ENCODE data around the gene RHOG.
A peak's percentile ranks its signal among the peaks of the same experiment; 100 is the strongest.

Gene RHOG

DNA sequence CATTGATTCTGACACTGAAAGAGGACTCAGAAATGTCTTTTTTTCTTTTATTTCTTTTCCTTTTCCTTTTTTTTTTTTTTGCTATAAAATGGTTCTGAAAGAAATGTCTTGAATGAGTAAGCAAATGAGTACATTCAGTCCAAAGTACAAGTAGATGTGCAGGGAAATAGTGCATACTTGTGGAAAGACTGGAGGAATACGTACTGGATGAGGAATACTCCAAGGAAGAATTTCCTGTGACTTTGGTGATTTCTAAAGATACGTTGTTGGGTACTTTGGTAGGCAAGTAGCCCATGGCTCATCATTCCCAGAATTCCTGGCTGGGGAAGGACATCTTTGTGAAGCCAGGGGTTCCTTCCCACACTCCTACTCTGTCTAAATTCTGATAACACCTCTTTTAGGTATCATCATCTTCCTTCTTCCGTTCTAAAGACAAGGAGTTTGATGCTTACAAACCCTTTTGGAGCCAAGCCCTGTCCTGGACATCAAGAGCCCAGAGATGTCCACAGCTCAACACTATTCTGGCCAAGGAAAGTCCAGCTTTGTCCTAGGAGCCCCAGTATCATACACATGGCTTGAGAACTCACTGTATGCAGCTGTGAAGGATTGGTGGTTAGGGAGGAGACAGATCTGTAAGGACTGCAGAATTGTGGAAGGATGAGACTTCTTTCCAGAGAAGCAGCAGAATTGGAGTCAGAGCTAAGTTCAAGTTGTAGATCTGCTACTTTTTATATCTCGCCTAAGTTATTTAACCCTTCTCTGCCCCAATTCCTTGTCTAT is 38.6 kb downstream of the RHOG start:
- no peak for DNase-seq (ENCODE audit: low read depth)
- no peak for TF ChIP-seq CTCF (conservative IDR thresholded peaks at IDR 0.05; ENCODE audit: low read depth, low read length)

GRCh38 chr11:3799873-3800272 is 40.9 kb downstream of the RHOG start:
- TF ChIP-seq CTCF (conservative IDR thresholded peaks at IDR 0.05; ENCODE audit: low read depth, low read length): no peak
- no peak for DNase-seq (ENCODE audit: low read depth)
- H3K4me3 ChIP-seq (ENCODE audit: low read depth, low read length): no peak overlapping the region

More for the DNA sequence above, 38.6 kb downstream of the RHOG start:
- H3K4me3 ChIP-seq (ENCODE audit: low read depth, low read length): no peak overlapping the region

DNA sequence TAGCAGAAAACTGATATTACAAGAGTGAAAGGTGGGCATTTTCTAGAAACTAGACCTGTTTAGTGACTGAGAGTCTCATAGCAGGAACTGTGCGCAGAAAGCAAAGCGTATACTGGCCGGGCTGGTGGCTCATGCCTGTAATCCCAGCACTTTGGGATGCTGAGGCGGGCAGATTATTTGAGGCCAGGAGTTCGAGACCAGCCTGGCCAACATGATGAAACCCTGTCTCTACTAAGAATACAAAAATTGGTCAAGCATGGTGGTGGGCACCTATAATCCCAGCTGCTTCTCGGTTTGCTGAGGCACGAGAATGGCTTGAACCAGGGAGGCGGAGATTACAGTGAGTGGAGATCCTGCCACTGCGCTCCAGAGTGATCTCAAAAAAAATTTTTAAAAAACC is 41.6 kb downstream of the RHOG start:
- no peak for DNase-seq (ENCODE audit: low read depth)
- TF ChIP-seq CTCF (conservative IDR thresholded peaks at IDR 0.05; ENCODE audit: low read depth, low read length): no peak
- H3K4me3 ChIP-seq (ENCODE audit: low read depth, low read length): no peak overlapping the region

DNA sequence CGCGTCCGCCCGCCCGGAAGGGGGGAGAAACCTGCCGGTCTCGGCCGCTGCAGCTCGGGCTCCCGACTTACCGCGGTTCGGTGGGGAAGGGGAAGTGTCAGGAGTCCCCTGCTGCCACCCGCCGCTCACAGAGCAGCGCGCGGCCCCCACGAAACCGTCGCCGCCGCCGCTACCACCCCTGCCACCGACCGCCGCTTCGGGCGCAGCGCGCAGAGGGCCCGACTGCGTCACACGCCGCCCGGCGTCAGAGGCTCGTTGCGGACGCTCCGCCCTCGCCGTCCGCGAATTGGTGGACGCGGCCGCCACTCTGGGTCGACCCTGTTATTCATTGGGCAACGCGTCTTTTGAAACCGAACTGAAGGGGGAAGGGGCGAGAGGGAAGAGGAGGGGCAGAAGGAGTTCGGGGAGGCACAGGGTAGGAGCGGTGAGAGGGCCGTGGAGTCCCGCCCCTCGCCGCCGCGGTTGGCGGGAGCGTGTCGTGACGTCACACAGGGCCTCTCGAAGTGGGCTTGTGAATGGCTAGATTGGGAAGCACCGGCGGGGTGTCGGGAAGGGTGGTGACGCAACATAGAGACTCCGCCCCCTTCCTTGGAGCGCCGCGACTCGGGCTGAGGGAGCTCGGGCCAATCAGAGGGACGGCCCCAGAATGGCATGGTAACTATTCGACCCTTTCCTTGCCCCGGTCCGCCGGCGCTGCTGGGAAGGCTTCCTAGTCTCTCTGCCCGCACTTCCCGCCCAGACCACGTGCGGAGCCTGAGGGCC is 43.2 kb downstream of the RHOG start, which contains the start of gene NUP98:
NUP98 (minus strand) TSS at position 226 of the 762 bp plus-strand sequence. CDS start 15,437 bp downstream, outside the sequence.
- no peak for TF ChIP-seq CTCF (conservative IDR thresholded peaks at IDR 0.05; ENCODE audit: low read depth, low read length)
- peak within 1 kb of the TSS; percentile 91 for H3K4me3 ChIP-seq (ENCODE audit: low read depth, low read length)
- peak; percentile 100 for DNase-seq (ENCODE audit: low read depth)

- DNase-seq (ENCODE audit: low read depth): no peak
- TF ChIP-seq CTCF (conservative IDR thresholded peaks at IDR 0.05; ENCODE audit: low read depth, low read length): peak; percentile 7
- peak overlapping the region; percentile 91 for H3K4me3 ChIP-seq (ENCODE audit: low read depth, low read length)
Observed at GRCh38 chr11:3796801-3797328, 43.9 kb downstream of the RHOG start.

DNA sequence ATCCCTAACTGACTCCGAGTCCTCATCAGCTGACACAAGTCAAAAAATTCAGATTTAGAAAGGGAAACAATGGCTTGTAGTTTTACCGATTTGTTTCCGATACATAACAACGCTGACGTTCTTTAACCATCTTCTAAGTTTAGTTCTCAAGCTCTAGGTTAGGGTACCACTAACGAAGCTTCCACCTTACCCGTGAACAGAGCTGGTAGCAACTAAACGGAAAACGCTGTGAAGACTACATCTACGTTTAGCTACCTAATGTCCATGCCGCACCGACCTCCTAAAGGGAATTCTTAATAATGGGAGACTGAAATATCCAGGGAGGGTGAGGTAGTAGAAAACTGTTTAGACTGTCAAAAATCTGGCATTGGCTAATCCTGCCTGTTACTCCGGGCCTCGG is 44.4 kb downstream of the RHOG start:
- no peak for DNase-seq (ENCODE audit: low read depth)
- TF ChIP-seq CTCF (conservative IDR thresholded peaks at IDR 0.05; ENCODE audit: low read depth, low read length): no peak
- peak overlapping the region; percentile 91 for H3K4me3 ChIP-seq (ENCODE audit: low read depth, low read length)

Data from choroid plexus epithelial cell (primary cell).